Endothelial cell of umbilical vein (primary cell): ENCODE results near the gene PARD3B. TPM values are rescaled to one million over a fixed set of nuclear protein-coding genes. Genes with fewer than 3 reads are reported as not detected.

Source experiments
- BruUV-seq: library from RNA; stranded (reverse); fragments of 400-500 nt; replicated peaks from 2 replicates; lab custom pipeline; 2021; lab: Mats Ljungman, UMichigan
- CTCF ChIA-PET: fragments of 300-600, 350-600 bp; sonication (Branson Sonifier 250); formaldehyde crosslinking; loops from one replicate; lab custom pipeline; 2021; ENCODE audit warnings: antibody characterized with exemption, inconsistent platforms; lab: Charles Lee
- POLR2A ChIA-PET: fragments of 300-600, 350-600 bp; sonication (Branson Sonifier 250); formaldehyde crosslinking; loops from one replicate; lab custom pipeline; 2021; ENCODE audit warnings: antibody characterized with exemption, inconsistent platforms; lab: Charles Lee
- DNase-seq: peaks from one replicate; pipeline ENCODE4 v3.0.0-alpha.2; 2011; ENCODE audit warnings: low read depth, low spot score
- FAIRE-seq: peaks from 2 replicates; lab custom pipeline; 2011; peaks lifted over from hg19 to GRCh38; lab: Jason Lieb, UNC
- H2AFZ ChIP-seq: 2 replicates; pipeline ENCODE4 v1.6.0; 2012; ENCODE audit warnings: low read depth, low read length, control low read depth, inconsistent platforms
- H3K27ac ChIP-seq: 2 replicates; pipeline ENCODE4 v1.5.1; 2011; ENCODE audit warnings: low read depth, mild to moderate bottlenecking, control low read depth, low read length, moderate library complexity; ENCODE audit not compliant: insufficient read depth
- H3K27me3 ChIP-seq, 2 experiments: 2 replicates each; pipeline versions ENCODE4 v1.6.0 to v1.6.1; 2011; ENCODE audit warnings: low read length in 2 of 2, mixed read lengths in 1 of 2; ENCODE audit not compliant: control insufficient read depth in 2 of 2, insufficient read depth in 2 of 2
- H3K36me3 ChIP-seq, 2 experiments: 2 replicates in 1 of 2; 3 replicates in 1 of 2; pipeline ENCODE4 v1.5.1; 2011; ENCODE audit warnings: low read length in 2 of 2, mild to moderate bottlenecking in 1 of 2, moderate library complexity in 1 of 2; ENCODE audit not compliant: control insufficient read depth in 2 of 2, insufficient read depth in 2 of 2; ENCODE audit errors: extremely low read depth in 1 of 2
- H3K4me1 ChIP-seq: 3 replicates; pipeline ENCODE4 v1.5.1; 2011; ENCODE audit warnings: mild to moderate bottlenecking, low read length; ENCODE audit not compliant: control insufficient read depth, insufficient read depth; ENCODE audit errors: extremely low read depth
- H3K4me2 ChIP-seq: 2 replicates; pipeline ENCODE4 v1.6.1; 2011; ENCODE audit warnings: low read length, control low read depth, mixed read lengths; ENCODE audit not compliant: insufficient read depth
- H3K4me3 ChIP-seq, 3 experiments: fragments of 200-600 bp in 1 of 3; sonication (generic), shearing (Covaris generic) in 1 of 3; replicated peaks in 1 of 3; 2 replicates each; pipeline ENCODE4 v1.5.1; 2011 to 2016; ENCODE audit warnings: control low read depth in 3 of 3, low read length in 3 of 3, mild to moderate bottlenecking in 2 of 3, inconsistent platforms in 1 of 3, low read depth in 1 of 3, moderate library complexity in 1 of 3; ENCODE audit not compliant: insufficient read depth in 1 of 3
- H3K79me2 ChIP-seq: 2 replicates; pipeline ENCODE4 v1.6.0; 2012; ENCODE audit warnings: low read length, inconsistent platforms; ENCODE audit not compliant: control insufficient read depth, insufficient read depth
- H3K9ac ChIP-seq: replicated peaks from 2 replicates; pipeline ENCODE3; 2011; ENCODE audit warnings: low read length, control low read depth; ENCODE audit not compliant: insufficient read depth; ENCODE audit errors: extremely low read depth
- H3K9me1 ChIP-seq: replicated peaks from 3 replicates; pipeline ENCODE4 v1.6.0; 2011; ENCODE audit warnings: mild to moderate bottlenecking, low read length; ENCODE audit not compliant: control insufficient read depth, insufficient read depth; ENCODE audit errors: extremely low read depth
- H3K9me3 ChIP-seq: replicated peaks from 2 replicates; pipeline ENCODE4 v1.5.1; 2012; ENCODE audit warnings: low read length, inconsistent platforms; ENCODE audit not compliant: control insufficient read depth, insufficient read depth
- H4K20me1 ChIP-seq: replicated peaks from 2 replicates; pipeline ENCODE3; 2011; ENCODE audit warnings: mild to moderate bottlenecking, low read length; ENCODE audit not compliant: control insufficient read depth, insufficient read depth; ENCODE audit errors: extremely low read depth
- EZH2 ChIP-seq: IDR thresholded peaks from 2 replicates; pipeline ENCODE4 v1.6.1; 2012; ENCODE audit warnings: borderline replicate concordance, low read depth, mild to moderate bottlenecking, moderate library complexity, low read length, inconsistent platforms; ENCODE audit not compliant: severe bottlenecking
- FOS ChIP-seq: IDR thresholded peaks from 2 replicates; pipeline ENCODE4 v1.6.1; 2011; ENCODE audit warnings: mild to moderate bottlenecking, low read length, moderate library complexity, borderline replicate concordance; ENCODE audit not compliant: insufficient read depth
- GATA2 ChIP-seq: IDR thresholded peaks from 2 replicates; pipeline ENCODE4 v1.7.0; 2011; ENCODE audit warnings: low read depth, mild to moderate bottlenecking, moderate library complexity, mixed read lengths, low read length; ENCODE audit not compliant: insufficient read length, insufficient read depth
- JUN ChIP-seq: IDR thresholded peaks from 2 replicates; pipeline ENCODE4 v1.6.1; 2011; ENCODE audit warnings: borderline replicate concordance, low read depth; ENCODE audit not compliant: insufficient read length, insufficient read depth
- MYC ChIP-seq: IDR thresholded peaks from one replicate; pipeline ENCODE4 v1.6.1; 2011; ENCODE audit warnings: mild to moderate bottlenecking, low read depth, low read length
- POLR2A ChIP-seq: IDR thresholded peaks from 2 replicates; pipeline ENCODE4 v1.6.1; 2012; ENCODE audit warnings: low read depth, mild to moderate bottlenecking, control low read depth, low read length
- POLR2AphosphoS5 ChIP-seq: IDR thresholded peaks from 2 replicates; pipeline ENCODE4 v1.6.1; 2012; ENCODE audit warnings: low read depth, mild to moderate bottlenecking, control low read depth, low read length, moderate library complexity; ENCODE audit not compliant: insufficient read depth
- dilution Hi-C: fragments of 300-500 bp; cut with MboI; formaldehyde crosslinking; loops from one replicate; pipeline ENCODE4 v1.15.0; 2019; ENCODE audit warnings: low sequenced_read_pairs; ENCODE audit not compliant: extremely low pct_ligation_motif_present
- intact Hi-C: fragments of 100-400 bp; cut with micrococcal nuclease; formaldehyde crosslinking; loops from one replicate; pipeline ENCODE4 v1.10.0; 2022
- polyA plus RNA-seq, 4 experiments: library from polyadenylated mRNA; depleted of rRNA in 3 of 4; stranded (reverse) in 3 of 4; unstranded in 1 of 4; fragments of >200 nt; gene quantifications; 2 replicates each; pipeline versions ENCODE4 v1.2.1 to v1.2.3, GENCODE V29; 2011 to 2012; ENCODE audit warnings: missing spikeins in 1 of 4
- total RNA-seq: library from RNA; stranded (reverse); gene quantifications from 2 replicates; pipeline ENCODE4 v1.2.3, GENCODE V29; 2021
- TF ChIP-seq, protein P1 (sequence below): IDR thresholded peaks from 2 replicates; pipeline ENCODE4 v1.6.1; 2011; ENCODE audit not compliant: insufficient read depth, insufficient read length
- TF ChIP-seq, protein P2 (sequence below), 2 donors: IDR thresholded peaks; 1 replicate in 1 of 2; 2 replicates in 1 of 2; pipeline ENCODE4 v1.5.1; 2011; ENCODE audit warnings: low read length in 2 of 2, mild to moderate bottlenecking in 2 of 2, moderate library complexity in 2 of 2, control low read depth in 1 of 2, inconsistent platforms in 1 of 2, low read depth in 1 of 2; ENCODE audit not compliant: insufficient read depth in 1 of 2; ENCODE audit errors: extremely low read depth in 1 of 2

PARD3B gene
- total and polyA plus RNA-seq, 2 donors (not counting 3 experiments of a cell fraction or from before 2014, with no cell fraction given): 2.2 to 30.9 TPM

DNA sequence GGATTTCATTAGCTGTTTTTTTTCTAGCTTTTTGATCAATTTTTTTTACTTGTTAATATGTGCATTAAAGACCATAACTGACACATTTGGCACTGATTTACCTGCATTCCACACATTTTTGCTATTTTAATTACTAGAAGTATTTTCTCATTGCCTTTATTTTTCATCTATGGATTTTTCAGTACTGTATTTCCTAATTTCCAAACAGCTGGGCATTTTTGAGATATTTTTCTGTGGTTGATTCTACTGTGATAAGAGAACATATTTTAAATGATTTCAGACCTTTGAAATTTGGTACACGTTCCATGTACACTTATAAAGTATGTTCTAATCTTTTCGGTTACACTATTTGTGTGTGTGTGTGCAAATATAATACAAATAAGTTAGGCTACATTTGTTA lies 135.3 kb downstream of the PARD3B start:
- Histone ChIP-seq H3K9ac (no peak overlapping the region), H3K27me3 (no peaks in the 10 kb centered on the region), H4K20me1 (no peaks in the 10 kb centered on the region), H3K9me1 (no peaks in the 10 kb centered on the region), H2AFZ (no peak overlapping the region), H3K27ac (no peak overlapping the region), H3K36me3 (no peaks in the 10 kb centered on the region), H3K4me2 (no peak overlapping the region), H3K4me3 (no peak overlapping the region), H3K9me3 (no peaks in the 10 kb centered on the region), H3K4me1 (no peaks in the 10 kb centered on the region), H3K79me2 (no peaks in the 10 kb centered on the region)
- intact Hi-C loops: no loop called here
- ChIA-PET CTCF (interaction anchor here (1.3 to 3.0 kb wide), 2 partner anchors 9 to 12 kb away, joined by 4 to 13 read pairs; no protein-coding TSS in a partner anchor), POLR2A (no interaction called here)
- dilution Hi-C loops: no loop called here
- no peak for FAIRE-seq
- no peak for TF ChIP-seq GATA2
- no TSS peak for BruUV-seq
- DNase-seq: no peak

DNA sequence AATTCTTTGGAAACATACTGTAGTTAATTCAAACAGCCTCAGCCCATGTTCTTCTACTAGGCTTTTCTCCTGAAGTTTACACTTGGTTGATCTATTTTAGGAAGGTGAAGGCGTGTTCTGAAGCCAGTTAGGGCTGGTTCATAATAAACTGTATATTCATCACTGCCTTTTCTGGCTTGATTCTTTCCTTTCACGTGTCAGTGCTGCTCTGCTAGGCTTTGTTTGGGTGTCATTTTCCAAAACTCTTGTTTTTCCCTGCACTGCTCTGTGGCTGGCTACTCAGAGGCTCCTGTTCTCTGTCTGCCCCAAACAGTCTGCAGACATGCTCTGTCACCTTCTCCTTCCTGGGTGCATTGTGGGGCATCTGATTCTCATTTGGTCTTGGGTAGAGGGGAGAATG lies 136.1 kb downstream of the PARD3B start:
- no peak overlapping the region for H3K27ac ChIP-seq
- FAIRE-seq: no peak
- BruUV-seq: no TSS peak

More for the DNA sequence above, 136.1 kb downstream of the PARD3B start:
- no peak for DNase-seq
- TF ChIP-seq POLR2AphosphoS5: no peak
- TF ChIP-seq POLR2A: no peak
- TF ChIP-seq, protein P1, sequence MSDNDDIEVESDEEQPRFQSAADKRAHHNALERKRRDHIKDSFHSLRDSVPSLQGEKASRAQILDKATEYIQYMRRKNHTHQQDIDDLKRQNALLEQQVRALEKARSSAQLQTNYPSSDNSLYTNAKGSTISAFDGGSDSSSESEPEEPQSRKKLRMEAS: no peak
- TF ChIP-seq EZH2: no peak
- no peak for TF ChIP-seq JUN
- TF ChIP-seq MYC: no peak
- TF ChIP-seq FOS: no peak
- TF ChIP-seq GATA2: no peak
- TF ChIP-seq, protein P2, sequence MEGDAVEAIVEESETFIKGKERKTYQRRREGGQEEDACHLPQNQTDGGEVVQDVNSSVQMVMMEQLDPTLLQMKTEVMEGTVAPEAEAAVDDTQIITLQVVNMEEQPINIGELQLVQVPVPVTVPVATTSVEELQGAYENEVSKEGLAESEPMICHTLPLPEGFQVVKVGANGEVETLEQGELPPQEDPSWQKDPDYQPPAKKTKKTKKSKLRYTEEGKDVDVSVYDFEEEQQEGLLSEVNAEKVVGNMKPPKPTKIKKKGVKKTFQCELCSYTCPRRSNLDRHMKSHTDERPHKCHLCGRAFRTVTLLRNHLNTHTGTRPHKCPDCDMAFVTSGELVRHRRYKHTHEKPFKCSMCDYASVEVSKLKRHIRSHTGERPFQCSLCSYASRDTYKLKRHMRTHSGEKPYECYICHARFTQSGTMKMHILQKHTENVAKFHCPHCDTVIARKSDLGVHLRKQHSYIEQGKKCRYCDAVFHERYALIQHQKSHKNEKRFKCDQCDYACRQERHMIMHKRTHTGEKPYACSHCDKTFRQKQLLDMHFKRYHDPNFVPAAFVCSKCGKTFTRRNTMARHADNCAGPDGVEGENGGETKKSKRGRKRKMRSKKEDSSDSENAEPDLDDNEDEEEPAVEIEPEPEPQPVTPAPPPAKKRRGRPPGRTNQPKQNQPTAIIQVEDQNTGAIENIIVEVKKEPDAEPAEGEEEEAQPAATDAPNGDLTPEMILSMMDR (IDR thresholded peaks at IDR 0.05; ENCODE audit: extremely low read depth in 1 of 2, insufficient read depth in 1 of 2, low read depth in 1 of 2, low read length in 2 of 2): no peak
- H3K4me1 ChIP-seq: no peaks in the 10 kb centered on the region
- no peaks in the 10 kb centered on the region for H3K27me3 ChIP-seq
- ChIA-PET POLR2A (no interaction called here), CTCF (no interaction called here)
- H3K9me3 ChIP-seq: no peaks in the 10 kb centered on the region
- no peak overlapping the region for H2AFZ ChIP-seq
- H3K4me3 ChIP-seq: no peak overlapping the region
- no peaks in the 10 kb centered on the region for H4K20me1 ChIP-seq
- H3K36me3 ChIP-seq: no peaks in the 10 kb centered on the region
- no peak overlapping the region for H3K4me2 ChIP-seq
- no peak overlapping the region for H3K9ac ChIP-seq
- dilution Hi-C loops (no loop called here), intact Hi-C loops (no loop called here)
- H3K79me2 ChIP-seq: no peaks in the 10 kb centered on the region
- H3K9me1 ChIP-seq: no peaks in the 10 kb centered on the region
